HG03575 (cell line): ENCODE results near the gene NEURL1.
"Not testable (repeated sequence)": the region's sequence is repeated elsewhere in the genome, so short reads cannot be mapped to it uniquely, and the experiment has no call there.

Experiments
- ATAC-seq: cut with Tn5 transposase; IDR thresholded peaks from one replicate; pipeline ENCODE4 v1.9.1; 2021; ENCODE audit not compliant: unreplicated experiment, insufficient number of reproducible peaks, low FRiP score; ENCODE audit errors: extremely low read depth

NEURL1 gene

DNA sequence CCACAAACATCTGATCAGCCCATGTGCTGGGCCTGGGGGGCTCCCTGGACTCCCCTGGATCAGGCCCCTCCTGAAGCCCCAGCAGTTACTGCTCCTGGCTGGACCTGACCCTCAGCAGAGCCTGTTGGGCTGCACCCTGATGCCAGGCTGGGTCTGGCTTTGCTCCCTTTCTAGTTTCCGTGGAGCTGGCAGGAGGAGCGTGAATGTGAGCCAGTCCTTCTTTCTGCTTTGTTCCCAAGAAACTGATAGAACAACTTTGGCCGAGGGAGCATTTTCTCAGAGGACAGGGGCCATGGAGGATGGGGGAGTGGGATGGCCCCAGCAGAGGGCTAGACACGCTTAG is 128.2 kb downstream of the NEURL1 start:
- ATAC-seq: no peak

DNA sequence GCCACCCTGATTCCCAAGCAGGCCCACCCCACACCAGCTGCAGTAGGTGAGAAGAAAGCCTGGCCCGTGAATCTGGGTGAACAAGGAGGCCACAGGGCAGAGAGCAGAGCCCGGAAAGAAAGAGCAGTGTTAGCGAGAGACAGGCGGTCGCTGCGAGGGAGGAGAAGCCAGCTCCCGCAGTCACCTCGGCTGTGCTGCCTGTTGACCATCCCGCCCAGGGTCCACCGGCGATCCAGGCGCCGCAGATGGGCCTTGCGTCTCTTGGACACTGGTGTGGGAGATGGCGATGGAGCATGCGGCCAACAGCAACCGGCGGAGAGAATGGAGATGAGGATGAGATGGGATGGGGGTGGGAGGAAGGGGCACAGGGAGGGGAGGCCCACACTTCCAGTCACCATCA is 128.8 kb downstream of the NEURL1 start:
- no peak for ATAC-seq

DNA sequence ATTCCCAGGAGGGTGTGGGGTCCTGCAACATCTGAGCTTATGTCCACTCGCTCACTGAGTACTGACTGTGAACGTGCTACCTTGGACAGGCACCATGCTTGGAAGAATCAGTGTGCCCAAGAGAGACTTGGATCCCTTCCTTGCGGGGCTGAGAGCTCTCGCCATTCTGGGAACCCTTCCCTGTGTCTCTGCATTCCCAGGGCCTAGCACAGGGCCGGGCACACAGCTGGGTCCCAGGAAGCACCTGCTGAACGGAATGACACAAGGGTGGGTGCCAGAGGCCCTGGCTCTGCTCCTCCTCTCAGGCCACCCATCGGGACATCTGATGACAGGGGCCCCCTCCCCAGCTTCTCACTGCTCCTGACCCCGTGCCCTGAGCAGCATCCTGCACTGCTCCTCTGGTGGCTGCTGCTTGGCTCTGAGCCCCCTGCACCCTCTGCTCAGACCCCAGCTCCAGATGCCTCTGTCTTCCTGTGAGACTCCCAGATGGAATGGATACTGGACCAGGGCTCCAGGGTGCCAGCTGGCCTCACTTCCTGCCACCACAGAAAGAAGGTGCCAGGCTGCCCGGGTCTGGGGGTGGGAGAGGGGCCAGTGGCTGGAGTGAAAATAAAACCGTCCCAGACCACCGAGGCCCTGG is 129.6 kb downstream of the NEURL1 start:
- no peak for ATAC-seq

DNA sequence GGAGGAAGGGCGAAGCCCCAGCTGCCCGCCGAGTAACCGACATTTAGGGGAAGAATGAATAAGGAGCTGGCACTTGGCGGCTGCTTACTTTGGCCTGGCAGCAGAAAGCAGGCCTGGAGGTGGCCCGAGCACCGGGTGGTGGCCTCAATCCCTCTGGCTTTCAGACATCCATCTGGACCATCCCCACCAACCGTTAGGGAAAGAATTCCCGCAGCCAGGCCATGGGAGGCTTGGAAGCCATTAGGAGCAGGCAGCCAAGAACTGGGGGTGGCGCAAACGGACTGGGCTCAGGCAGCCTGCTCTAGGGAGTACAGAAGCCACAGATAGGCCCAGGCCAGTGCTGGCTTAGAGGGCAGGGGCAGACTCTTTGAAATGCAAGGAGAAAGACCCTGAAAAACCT is 132.7 kb downstream of the NEURL1 start:
- ATAC-seq: no peak

DNA sequence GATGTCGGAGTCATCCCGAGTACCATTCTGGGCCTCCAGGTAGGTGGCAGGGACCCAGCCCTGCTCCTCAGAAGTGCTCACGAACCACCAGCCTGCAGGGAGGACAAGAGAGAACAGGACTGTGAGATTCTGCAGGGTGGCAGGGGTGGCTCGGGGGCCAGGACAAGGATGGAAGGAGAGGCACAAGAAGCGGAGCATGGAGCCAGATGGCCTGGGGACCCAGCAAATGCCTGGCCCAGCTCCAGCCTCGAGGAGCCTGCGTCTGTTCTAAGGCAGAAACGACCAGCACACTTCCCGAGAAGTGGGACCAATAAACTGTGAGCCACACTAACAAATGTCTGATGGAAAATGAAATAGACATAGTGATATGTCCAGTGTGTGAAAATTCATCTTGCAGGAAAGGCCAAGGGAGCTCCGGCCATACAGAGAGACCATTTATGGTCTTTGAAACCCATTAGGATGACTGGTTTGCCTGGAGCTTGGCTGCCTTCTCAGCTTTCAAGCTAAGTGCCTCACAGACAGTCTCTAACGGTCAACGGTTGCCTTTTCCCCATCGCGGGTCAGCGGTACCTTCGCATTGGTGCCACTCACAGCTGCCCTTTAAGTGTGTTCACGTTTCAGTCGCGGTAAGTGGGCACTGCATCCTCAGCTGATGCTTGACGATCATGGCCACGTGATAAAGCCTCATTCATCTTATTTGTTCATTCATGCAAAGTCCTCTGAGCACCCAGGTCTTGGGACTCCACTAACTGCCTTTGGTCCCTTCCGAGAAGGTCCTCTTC is 133.8 kb downstream of the NEURL1 start:
- ATAC-seq: no peak

DNA sequence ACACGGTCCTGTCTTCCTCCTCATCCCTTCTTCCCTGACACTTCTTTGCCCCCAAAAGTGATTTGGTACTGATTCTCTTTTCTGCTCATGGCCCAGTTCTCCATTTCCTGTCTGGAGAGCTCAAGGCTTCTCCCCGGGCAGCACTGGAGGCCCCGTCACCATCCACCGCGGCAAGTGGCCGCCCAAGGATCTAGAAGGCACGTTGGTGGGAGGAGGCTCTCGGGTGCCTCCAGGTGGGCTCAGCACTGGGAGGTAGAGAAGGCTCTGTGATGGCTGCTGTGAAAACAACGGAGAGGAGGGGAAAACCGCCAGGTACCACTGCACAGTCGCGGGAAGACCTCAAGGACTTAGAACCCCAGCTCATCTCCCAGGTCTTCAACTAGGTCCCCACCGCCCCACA is 134.4 kb downstream of the NEURL1 start:
- ATAC-seq: no peak

DNA sequence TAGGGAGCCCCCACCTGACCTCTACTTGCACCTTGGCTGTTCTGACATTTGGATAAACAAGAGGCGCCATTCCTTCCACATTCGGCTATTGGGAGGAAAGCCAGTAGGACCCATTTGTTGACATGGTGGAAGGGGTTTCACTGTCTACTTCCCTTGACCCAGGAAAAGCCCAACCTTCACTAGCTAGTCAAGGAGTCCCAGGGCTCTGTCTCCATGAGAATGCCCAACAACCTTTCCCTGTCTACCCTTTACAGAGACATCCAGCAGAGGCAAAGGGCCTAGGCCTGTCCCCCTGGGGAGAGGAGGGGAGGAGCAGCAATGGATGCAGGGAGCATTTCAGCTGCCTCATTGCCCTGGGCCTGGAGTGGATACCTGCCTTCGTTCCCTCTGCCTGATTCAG is 136.1 kb downstream of the NEURL1 start:
- ATAC-seq: no peak

DNA sequence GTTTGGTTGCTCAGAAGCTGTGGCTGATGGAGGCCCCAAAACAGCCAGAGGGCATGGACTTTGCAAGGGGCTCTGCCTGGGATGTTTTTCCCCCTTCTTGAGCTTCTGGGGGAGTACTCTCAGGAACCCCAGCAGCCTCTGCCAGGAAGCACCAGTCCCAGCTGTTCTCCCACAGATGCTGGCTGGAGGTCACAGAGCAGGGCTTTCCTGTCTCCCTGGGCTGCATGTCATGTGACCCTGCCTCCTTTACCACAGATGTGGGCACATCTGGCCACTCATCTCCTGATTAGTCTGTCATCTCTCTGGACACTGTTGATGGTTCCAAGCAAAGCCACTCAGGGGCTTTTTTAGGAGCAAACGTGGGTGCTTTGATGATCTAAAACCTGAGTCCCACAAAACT is 136.7 kb downstream of the NEURL1 start:
- ATAC-seq: no peak

DNA sequence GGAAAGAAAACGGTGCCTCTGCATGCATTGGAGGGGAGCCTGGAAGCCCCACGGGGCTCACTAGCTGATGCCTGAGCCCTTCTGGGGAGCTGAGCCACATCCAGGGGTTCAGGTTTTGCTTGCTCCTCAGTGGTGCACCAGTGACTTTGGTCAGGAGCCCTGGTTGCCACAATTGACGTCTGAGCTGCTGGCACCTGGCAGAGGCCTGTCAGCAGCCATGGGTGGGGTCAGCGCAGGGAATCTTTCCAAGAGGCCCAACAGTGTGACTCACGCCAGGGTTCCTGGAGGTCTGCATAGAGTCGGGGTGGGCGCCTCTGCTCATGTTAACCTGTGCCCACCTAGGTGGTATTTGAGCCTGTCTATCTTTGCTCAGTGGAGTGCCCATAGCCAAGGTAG is 138.7 kb downstream of the NEURL1 start:
- ATAC-seq: no peak

DNA sequence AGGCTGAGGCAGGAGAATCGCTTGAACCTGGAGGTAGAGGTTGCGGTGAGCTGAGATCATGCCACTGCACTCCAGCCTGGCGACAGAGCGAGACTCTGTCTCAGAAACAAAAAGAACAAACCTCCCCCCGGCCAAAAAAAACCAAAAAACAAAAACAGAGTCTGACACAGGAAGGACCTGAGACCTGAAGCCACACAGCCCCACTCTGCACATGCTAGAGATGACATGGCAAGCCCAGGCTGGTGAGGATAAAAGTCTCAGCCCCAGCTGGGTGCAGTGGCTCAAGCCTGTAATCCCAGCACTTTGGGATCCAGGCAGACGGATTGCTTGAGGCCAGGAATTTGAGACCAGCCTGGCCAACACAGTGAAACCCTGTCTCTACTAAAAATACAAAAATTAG is 139.4 kb downstream of the NEURL1 start:
- ATAC-seq: not testable (repeated sequence)

DNA sequence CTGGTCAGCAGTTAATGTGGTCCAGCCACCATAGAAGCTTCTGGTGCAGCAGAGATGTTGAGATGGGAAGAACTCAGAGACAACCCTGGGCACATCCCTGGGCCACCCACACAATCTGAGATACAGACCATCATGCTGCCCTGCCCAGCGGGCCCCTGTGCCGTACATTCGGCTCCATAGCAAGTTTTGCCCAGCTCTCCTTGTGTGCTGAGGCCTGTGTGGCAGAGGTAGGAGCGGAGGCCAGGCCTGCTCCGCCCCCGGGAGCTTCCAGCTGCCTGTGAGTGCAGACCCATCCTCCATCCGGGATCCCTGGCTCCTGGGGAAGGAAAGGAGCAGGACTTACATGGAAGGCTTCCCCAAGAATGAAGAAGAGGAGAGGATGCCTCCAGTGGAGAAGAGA is 140.3 kb downstream of the NEURL1 start:
- no peak for ATAC-seq

DNA sequence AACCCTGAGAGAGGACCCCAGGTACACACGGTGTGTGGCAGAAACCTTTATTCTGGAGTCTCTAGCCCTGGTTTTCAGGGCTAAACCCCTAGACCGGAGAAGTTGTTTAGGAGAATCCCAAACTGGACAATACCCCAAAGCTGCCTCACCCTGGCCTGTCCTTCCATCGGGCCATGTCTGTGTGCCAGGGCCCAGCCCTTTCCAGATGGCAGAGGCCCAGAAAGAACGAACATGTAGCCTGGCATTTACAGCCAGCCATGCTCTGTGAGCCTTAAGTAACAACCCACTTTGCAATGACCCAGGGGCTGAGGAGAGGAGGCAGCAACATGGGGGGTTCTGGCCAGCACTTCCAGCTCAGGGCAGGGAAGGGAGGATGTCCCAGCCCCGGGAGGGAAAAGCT is 142.1 kb downstream of the NEURL1 start:
- ATAC-seq: no peak

DNA sequence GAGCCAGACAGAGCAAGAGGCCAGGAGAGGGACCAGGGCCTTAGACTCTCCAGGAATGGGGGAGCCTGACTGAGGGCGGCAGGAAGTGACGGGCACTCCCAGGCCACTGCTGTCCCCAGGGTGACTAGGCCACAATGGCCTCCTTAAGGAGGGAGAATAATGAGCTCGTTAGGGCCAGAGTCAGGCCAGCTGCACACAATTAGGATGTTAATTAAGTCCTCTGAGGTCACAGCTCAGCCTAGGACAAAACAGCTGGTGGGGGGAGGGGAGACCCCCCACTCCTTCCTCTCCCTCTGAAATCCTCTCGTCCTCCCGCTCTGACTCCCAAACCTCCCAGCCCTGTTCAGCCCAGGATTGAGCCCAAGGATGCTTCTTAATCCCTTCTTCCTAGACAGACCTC is 143.0 kb downstream of the NEURL1 start:
- ATAC-seq: no peak

DNA sequence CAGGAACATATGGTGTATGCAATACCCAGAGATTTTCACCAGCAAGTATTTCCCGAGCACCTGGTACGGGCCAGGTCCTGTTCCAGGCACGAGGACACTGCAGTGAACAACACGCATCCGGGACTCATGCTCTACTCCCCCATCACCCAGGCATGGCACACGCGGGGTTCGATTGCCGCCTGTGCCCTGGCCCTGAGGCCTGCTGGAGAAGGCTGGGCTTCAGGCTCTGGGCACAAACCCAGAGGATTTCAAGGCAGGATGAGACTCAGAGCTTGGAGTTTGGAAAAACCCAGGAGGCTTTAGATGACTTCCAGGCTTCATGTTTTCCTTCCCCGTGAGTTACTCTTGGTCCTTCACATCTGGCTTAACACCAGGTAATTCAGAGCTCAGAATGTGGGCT is 143.5 kb downstream of the NEURL1 start:
- ATAC-seq: no peak

DNA sequence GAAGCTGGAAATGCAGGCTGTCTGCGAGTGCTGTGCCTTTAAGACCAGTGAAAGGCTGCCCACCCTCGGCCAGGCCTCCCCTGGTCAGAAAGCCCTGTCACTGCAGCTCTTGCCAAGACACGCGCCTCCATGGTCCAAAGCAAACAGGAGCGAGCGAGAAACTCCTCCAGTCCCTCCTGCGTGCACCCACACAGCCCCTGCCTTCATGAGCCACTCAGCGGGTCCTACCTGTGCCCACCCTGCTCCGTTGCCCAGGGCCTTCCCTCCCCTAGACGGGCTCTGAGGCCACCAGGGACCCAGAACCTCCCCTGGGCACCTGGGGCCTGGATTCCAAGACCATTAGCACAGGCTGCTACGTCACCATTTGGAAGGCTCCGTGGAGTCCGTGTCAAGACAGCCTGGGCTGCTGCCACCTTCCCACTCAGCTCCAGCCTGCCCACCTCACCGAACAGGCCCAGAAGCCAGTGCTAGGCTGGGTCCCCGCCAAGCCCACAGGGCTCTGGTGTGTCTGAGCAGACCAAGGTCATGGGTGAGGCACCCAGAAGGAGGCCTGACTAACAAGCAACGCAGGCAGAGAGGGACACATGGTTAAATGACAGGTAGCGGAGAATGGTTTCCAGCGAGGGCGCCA is 144.5 kb downstream of the NEURL1 start:
- ATAC-seq: no peak

DNA sequence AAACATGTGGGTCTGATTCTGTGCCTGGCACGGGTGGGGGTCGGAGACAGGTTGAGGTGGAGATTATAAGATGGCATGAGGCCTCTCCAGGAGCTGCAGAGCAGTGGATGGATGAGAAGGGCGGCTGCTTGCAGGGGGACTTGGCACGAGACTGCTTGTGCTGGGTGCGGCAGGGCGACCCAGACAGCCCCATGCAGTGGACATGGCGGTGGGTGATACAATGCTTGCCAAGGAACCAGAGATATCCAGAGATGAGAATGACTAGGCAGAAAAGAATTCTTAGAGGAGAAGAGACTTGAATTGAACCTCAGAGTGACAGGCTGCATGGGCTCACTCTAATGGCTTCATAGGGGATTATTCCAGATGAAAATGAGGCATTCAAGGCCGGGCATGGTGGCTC is 145.4 kb downstream of the NEURL1 start:
- no peak for ATAC-seq

DNA sequence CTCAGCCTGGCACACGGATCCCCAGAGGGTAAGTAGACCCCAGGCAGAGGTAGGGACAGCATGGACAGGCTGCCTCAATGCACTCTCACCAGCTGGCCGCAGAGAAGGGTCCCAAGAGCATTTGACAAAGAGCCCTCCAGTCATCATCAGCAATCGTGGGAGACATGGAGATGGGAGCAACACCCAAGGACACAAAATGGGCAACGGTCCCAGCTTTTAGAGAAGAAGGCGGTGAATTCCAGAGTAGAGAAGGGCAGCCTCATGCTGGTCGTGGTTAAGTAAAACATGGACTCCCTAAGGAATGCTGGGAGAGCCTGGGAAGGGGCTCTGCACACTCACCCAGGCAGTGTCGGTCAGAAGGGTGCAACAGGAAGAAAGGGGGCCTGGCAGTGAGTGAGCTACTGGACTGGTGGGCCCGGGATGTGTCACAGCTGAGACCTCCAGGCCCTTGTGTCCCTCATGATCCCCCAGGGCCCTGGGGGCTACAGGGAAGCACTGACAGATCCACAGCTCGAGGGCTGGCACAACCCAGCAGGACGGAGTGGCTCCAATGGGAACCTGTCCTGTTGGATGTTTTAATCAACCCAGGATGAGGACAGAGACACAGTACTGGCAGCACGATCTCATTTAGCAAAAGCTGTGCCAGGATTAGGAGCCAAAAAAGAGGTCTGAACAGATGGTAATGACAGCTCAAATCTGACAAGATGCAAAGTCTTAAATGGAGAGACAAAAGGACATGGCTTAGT is 147.1 kb downstream of the NEURL1 start:
- ATAC-seq: no peak

DNA sequence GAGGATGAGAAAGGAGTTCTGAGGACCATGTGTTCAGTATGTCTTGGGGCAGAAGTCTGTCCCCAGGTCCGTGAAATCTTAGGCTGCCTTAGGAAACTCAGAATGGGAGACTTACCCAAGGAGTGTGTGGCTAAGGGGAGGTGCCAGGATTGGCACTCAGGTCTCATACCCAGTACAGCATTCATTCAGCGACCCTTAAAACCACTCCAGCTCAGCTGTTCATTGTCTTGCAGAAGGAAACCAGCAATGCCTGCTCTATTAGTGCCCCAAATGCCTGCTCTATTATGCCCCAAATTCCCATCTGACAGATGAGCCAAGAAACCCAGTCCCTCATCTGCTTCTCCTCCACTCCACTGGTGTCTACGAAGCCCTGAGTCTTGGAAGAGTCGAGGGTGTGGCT is 147.8 kb downstream of the NEURL1 start:
- no peak for ATAC-seq
